Measurements from ENCODE around the gene GSTCD. TPM values are rescaled to one million over a fixed set of nuclear protein-coding genes. Genes with fewer than 3 reads are reported as not detected.

GSTCD gene
- total RNA-seq, 1 experiment from 2014 or later, result 23.9 TPM

DNA sequence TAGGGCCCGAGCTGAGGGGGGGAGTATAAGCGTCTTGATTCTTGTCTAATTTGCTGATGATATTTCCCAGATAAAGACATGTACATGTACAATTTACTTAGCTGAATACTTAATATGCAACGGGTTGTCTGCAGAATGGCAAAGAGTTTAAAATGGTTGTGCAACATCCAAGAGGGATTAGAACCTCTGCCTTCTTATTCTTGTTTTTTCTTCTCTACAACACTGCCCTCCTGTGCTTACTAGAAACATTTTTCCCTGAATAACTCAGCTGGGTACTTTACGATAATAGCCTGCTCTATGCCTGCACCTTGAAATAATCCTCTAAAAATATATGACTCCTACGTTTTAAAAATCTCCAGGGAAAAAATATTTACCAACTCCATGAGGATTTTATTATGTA is 41.9 kb upstream of the GSTCD start:
- DNase-seq, result no peak
- Mint-ChIP-seq H3K27me3 (ENCODE audit: unreplicated experiment) (no peaks in the 10 kb centered on the region), H3K36me3 (ENCODE audit: insufficient read depth, unreplicated experiment) (peaks cover 17% of the 10 kb centered on the region), H3K27ac (ENCODE audit: unreplicated experiment) (no peak overlapping the region), H3K9me3 (ENCODE audit: low read depth, unreplicated experiment) (no peaks in the 10 kb centered on the region), H3K4me3 (ENCODE audit: low read depth, unreplicated experiment) (no peak overlapping the region), H3K4me1 (ENCODE audit: low read depth, unreplicated experiment) (no peaks in the 10 kb centered on the region)
- BruUV-seq (replicated peaks), result no TSS peak
- TF ChIP-seq CTCF (IDR thresholded peaks at IDR 0.05; ENCODE audit: unreplicated experiment), result no peak
- intact Hi-C loops (cut with micrococcal nuclease; ENCODE audit: unreplicated experiment), result loop anchor here (2.0 to 10.0 kb wide), 2 partner anchors 112 to 146 kb away; partner anchors contain the start of gene ARHGEF38
- CTCF ChIA-PET, result interaction anchor here (1.6 kb wide), 1 partner anchor 146 kb away, joined by 8 read pairs; no protein-coding TSS in a partner anchor

- intact Hi-C loops (cut with micrococcal nuclease; ENCODE audit: unreplicated experiment), result loop anchor here (5.0 kb wide), 1 partner anchor 173 kb away; no protein-coding TSS in a partner anchor
- CTCF ChIA-PET, result no interaction called here
These were observed 37.9 kb upstream of the GSTCD start for GRCh38 chr4:105670684-105671083.

DNA sequence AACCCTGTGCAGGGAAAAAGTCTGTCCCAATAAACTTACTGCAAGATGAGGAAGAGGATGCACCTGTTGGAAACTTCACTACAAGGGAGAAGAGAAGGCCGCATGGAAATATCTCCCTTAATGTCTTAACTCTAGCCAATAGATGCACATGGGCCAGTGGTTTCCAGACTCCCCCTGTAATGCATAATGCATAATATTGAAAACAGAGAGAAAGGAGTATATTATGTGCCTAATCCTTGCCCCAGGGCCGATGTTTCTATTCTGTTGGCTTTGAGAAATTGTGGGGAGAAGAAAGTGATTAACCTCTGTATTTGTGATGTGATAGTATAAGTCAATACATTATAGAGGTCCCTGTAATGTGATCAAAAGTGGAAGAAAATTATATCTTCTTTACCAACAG is 37.3 kb upstream of the GSTCD start:
- Mint-ChIP-seq H3K4me1 (ENCODE audit: low read depth, unreplicated experiment) (peaks cover 14% of the 10 kb centered on the region), H3K4me3 (ENCODE audit: low read depth, unreplicated experiment) (no peak overlapping the region), H3K27me3 (ENCODE audit: unreplicated experiment) (no peaks in the 10 kb centered on the region), H3K36me3 (ENCODE audit: insufficient read depth, unreplicated experiment) (peaks cover 7% of the 10 kb centered on the region), H3K9me3 (ENCODE audit: low read depth, unreplicated experiment) (no peaks in the 10 kb centered on the region), H3K27ac (ENCODE audit: unreplicated experiment) (no peak overlapping the region)
- no peak for TF ChIP-seq CTCF (IDR thresholded peaks at IDR 0.05; ENCODE audit: unreplicated experiment)
- BruUV-seq (replicated peaks), result no TSS peak
- intact Hi-C loops (cut with micrococcal nuclease; ENCODE audit: unreplicated experiment), result loop anchor here (5.0 kb wide), 1 partner anchor 174 kb away; no protein-coding TSS in a partner anchor
- DNase-seq, result no peak
- CTCF ChIA-PET, result no interaction called here

More at GRCh38 chr4:105670684-105671083, 37.9 kb upstream of the GSTCD start:
- no peak for TF ChIP-seq CTCF (IDR thresholded peaks at IDR 0.05; ENCODE audit: unreplicated experiment)
- H3K27ac Mint-ChIP-seq (ENCODE audit: unreplicated experiment), result no peak overlapping the region
- no peak for DNase-seq
- no peak overlapping the region for H3K4me3 Mint-ChIP-seq (ENCODE audit: low read depth, unreplicated experiment)
- peaks cover 14% of the 10 kb centered on the region for H3K4me1 Mint-ChIP-seq (ENCODE audit: low read depth, unreplicated experiment)
- BruUV-seq (replicated peaks), result no TSS peak
- peaks cover 11% of the 10 kb centered on the region for H3K36me3 Mint-ChIP-seq (ENCODE audit: insufficient read depth, unreplicated experiment)
- H3K9me3 Mint-ChIP-seq (ENCODE audit: low read depth, unreplicated experiment), result no peaks in the 10 kb centered on the region
- no peaks in the 10 kb centered on the region for H3K27me3 Mint-ChIP-seq (ENCODE audit: unreplicated experiment)

- Mint-ChIP-seq H3K4me1 (ENCODE audit: low read depth, unreplicated experiment) (peaks cover 19% of the 10 kb centered on the region), H3K27ac (ENCODE audit: unreplicated experiment) (no peak overlapping the region), H3K9me3 (ENCODE audit: low read depth, unreplicated experiment) (no peaks in the 10 kb centered on the region), H3K36me3 (ENCODE audit: insufficient read depth, unreplicated experiment) (peaks cover 3% of the 10 kb centered on the region), H3K4me3 (ENCODE audit: low read depth, unreplicated experiment) (no peak overlapping the region), H3K27me3 (ENCODE audit: unreplicated experiment) (no peaks in the 10 kb centered on the region)
- intact Hi-C loops (cut with micrococcal nuclease; ENCODE audit: unreplicated experiment), result loop anchor here (5.0 kb wide), 1 partner anchor 177 kb away; no protein-coding TSS in a partner anchor
- BruUV-seq (replicated peaks), result no TSS peak
- no peak for DNase-seq
- CTCF ChIA-PET, result no interaction called here
- TF ChIP-seq CTCF (IDR thresholded peaks at IDR 0.05; ENCODE audit: unreplicated experiment), result no peak
These were observed 34.6 kb upstream of the GSTCD start for GRCh38 chr4:105674011-105674410.

All from Calu3 (cell line).